GM12801 (cell line): Measurements from ENCODE around the gene NCBP3.

Source experiments
- CTCF ChIP-seq: IDR thresholded peaks from one replicate; pipeline ENCODE4 v1.5.1; 2011; ENCODE audit warnings: control low read depth; ENCODE audit not compliant: insufficient read length; ENCODE audit errors: extremely low read depth

NCBP3 gene

GRCh38 chr17:3887804-3888203 lies 41.8 kb upstream of the NCBP3 start:
- TF ChIP-seq CTCF, result no peak

- no peak for TF ChIP-seq CTCF
Observed at GRCh38 chr17:3887394-3887793, 41.3 kb upstream of the NCBP3 start.

GRCh38 chr17:3886776-3887175 lies 40.7 kb upstream of the NCBP3 start:
- no peak for TF ChIP-seq CTCF

GRCh38 chr17:3885970-3886369 lies 39.9 kb upstream of the NCBP3 start:
- no peak for TF ChIP-seq CTCF

- no peak for TF ChIP-seq CTCF
Observed at GRCh38 chr17:3885271-3885670, 39.2 kb upstream of the NCBP3 start.

- no peak for TF ChIP-seq CTCF
Observed at GRCh38 chr17:3884188-3884587, 38.1 kb upstream of the NCBP3 start.

- TF ChIP-seq CTCF, result no peak
Observed at GRCh38 chr17:3882276-3882675, 36.2 kb upstream of the NCBP3 start.

GRCh38 chr17:3880983-3881382 lies 34.9 kb upstream of the NCBP3 start:
- TF ChIP-seq CTCF, result no peak
